Fibroblast of lung (primary cell): Measurements from ENCODE around the gene TUBB.

ENCODE experiments used
- CTCF ChIP-seq, 2 donors: IDR thresholded peaks in 1 of 2; conservative IDR thresholded peaks in 1 of 2; 1 replicate in 1 of 2; 2 replicates in 1 of 2; pipeline ENCODE4 v1.5.1; 2011 to 2012; ENCODE audit warnings: low read length in 2 of 2, control low read depth in 1 of 2, inconsistent platforms in 1 of 2, low read depth in 1 of 2, mild to moderate bottlenecking in 1 of 2
- EZH2 ChIP-seq: IDR thresholded peaks from 2 replicates; pipeline ENCODE4 v1.5.1; 2012; ENCODE audit warnings: low read length, control low read depth, mild to moderate bottlenecking; ENCODE audit errors: missing control alignments

GRCh38 chr6:30743099-30744053, 23.2 kb downstream of the TUBB start:
- TF ChIP-seq CTCF (conservative IDR thresholded peaks at IDR 0.05 in 1 of 2, IDR thresholded peaks at IDR 0.05 in 1 of 2; ENCODE audit: low read depth in 1 of 2, low read length in 2 of 2) (no peak), EZH2 (no peak)
